ENCODE data around the gene DUSP10.

Gene DUSP10

DNA sequence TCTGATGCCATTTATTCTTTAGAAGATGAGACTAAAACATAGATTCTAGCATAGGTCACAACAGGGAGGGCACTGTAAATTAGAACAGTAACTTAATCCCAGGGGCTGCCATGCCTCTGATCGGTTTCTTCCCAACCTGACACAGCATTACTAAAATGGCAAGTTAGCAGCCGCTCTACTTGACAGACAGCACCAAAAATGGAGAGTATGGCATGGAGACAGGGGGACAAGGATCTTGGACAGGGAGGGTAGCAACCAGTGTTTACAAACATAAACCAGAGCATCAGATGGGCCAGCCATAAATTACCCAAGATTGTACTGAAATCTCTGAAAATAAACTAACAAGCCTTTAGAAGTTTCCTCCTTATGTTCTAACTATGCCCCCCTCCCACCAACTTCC is 5.9 kb downstream of the DUSP10 start:
- in situ Hi-C loops (cut with HindIII; ENCODE audit: low sequenced_read_pairs), result no loop called here

DNA sequence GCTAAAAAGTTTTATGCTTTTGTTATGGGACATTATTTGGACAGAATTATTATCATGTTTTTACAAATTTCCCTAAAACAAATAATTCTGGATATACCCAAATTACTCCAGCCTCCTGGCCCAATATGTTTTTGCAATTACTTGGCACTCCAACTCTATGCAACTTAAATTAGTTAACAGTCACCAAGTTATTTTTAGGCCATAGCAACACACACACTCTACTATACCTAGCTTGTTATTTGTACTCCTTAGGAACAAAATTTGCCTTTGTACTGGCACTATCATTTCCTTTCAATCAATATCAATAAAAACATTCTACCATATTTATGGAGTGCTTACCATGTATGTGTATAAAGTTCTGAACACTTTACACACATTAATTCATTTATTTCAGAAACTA is 7.7 kb downstream of the DUSP10 start:
- in situ Hi-C loops (cut with HindIII; ENCODE audit: low sequenced_read_pairs), result no loop called here

DNA sequence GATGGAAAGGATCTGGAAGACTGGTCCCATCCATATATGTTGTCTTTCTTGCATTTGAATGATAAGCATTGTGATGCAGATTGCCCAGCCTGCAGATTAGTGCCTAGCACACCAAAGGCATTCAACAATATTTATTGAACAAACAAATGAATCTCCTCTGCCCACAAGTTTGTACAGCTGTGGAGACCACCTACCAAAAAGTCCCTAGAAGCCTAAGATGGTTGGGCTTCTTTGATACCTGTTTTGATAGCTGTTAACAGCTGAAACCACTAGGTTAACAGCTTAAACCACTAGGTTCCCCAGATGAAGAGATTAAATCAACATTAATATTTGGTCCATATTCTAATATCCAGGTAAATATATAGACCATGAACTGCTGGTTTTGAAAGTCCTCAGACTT is 9.8 kb downstream of the DUSP10 start:
- in situ Hi-C loops (cut with HindIII; ENCODE audit: low sequenced_read_pairs), result no loop called here

DNA sequence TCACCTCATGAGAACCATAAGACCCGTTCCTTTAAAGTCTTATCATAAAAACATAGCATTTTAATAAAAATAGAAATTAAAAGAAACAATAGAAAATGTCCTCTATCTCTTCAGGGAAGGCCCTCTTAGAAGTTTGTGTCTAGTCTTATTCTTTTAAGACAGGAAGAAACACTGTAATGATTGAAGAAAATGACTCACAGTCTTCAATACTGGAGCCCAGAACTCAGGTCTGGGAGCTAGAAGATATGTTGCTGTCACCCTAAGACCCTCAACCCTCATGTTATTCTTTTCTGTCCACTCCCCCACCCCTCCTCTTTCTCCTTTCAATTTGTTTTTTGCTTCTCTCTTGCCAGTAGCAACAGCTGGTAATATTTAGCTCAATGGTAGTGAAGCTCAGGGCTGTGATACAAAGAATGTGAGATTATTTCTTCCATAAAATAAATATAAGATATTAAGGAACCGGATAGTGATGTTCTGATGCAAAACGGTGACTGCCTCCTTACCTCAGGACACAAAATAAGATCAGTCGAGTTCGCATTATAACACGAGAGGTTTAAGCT is 12.0 kb downstream of the DUSP10 start:
- in situ Hi-C loops (cut with HindIII; ENCODE audit: low sequenced_read_pairs), result no loop called here

DNA sequence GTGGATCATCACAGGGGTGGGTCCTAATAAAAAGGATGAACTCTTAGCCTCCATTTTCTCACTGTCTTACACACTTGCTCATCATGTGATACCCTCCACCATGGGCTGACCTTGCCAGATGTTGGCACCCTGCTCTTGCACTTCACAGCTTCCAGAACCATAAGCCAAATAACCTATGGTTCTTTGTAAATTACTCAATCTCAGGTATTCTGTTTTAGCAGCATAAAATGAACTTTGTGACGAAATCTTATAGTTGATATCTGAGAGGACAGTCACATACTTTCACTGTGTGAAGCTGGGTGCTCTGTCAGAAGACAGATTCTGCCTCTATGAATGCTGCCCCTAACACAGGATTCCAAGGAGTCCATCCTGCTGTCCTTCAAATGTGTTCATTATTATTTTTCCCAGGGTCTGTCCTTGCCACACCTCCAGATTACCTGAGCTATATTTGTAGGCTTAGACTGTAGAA is 13.8 kb downstream of the DUSP10 start:
- in situ Hi-C loops (cut with HindIII; ENCODE audit: low sequenced_read_pairs), result no loop called here

DNA sequence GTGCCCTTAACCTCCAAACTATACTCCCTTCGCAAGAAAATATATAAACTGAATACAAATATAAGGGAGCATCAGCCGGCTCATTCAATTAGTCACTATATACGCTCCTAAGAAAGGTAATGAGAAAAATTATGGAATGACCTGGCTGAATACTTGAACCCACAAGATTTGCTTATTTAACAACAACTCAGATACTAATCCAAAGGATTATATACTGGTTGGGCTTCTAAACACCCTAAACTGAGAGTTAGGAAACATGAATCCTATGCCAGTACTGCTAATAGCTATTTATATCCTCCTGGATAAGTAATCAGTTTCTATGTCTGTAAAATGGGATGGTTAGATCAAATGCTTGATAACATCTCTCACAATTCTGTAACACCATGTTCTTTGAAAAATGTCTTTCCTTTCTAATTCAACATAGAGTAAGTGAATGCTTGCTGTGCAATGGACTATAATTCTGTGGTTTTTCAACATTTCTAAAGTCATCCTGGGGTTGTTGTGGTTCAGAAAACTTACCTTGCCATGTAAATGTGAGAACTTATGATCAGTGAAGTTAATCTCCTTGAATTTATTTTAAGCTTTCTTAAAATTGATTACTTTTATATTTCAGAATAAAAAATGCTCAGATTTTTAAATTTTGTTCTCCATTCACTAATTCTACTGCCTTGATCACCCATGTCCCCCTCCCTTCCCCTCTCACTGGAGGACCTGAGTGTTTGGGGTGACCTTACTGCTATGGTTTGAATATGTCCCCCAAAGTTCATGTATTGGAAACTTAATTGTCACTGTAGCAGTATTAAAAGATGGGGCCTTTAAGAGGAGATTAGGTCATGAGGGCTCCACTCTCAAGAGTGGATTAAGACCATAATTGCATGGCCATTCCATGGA is 14.5 kb downstream of the DUSP10 start:
- in situ Hi-C loops (cut with HindIII; ENCODE audit: low sequenced_read_pairs), result no loop called here

DNA sequence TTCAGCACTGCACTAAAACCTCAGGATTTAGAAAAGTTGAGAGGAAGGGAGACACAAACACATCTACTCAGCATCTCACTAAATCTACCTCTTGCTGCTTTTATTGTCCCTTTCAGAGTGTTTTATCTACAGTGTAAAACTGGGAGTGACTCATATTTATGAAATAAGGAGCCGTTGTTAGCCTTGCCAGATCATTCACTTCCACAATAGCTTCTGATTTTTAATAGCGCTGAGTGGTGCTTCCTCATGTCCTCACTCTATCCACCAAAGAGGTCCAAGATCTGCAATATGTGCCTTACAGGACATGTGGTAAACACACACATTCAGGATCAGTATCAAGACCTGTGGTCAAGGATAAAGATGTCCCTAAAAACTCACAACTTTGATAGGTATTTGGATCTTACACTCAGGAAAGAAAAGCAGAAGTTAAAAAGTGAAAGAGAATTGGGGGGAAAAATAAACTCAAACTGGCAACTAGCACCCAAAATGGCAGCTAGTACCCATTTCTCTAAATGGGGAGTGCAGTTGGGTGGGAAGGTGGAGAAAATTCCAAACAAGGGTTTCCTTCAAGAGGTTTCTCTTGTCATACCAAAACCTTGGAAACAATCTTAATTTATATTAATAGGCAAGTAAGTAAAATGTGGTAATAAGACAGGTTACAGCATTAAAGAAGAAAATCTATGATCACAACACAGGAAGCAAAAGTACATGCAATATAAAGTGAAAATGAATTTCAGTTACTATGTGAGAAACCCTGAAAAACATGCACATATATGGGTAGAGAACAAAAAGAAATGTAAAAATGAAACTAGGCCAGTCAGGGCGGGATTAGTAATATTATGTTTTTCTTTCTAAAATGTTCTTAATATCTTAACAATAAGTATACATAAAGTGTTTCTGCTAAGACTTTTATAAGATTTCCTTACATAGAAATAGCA is 15.9 kb downstream of the DUSP10 start:
- in situ Hi-C loops (cut with HindIII; ENCODE audit: low sequenced_read_pairs), result no loop called here

DNA sequence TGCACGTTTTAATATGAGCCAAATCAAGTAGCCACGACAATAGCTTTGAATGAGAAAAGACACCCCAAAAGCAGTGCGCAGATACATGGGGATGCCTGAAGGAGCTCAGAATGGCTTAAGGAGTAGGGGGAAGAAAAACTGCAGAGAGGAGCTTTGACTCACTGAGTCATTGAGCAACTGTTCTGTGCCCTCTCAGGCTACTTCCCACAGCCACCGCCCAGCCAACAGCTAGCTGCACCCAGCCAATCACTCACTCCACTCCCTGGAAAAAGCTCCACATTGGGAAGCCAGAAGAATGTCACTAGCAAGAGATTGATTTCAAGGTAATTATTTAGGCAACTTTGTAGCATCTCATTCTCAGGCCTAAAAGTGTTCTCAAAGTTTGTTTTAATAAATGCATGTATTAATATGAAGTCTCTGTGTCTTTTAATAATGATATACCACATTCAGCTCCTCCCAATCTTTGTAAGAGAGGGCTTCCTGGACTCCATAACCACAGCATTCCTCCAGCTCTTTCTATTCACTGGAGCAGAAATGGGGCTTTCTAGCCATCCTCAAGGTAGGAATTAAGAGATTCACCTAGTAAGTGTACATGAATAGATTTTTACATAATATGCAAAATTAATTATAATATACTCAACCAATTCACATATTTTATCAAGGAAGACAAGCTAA is 16.8 kb downstream of the DUSP10 start:
- in situ Hi-C loops (cut with HindIII; ENCODE audit: low sequenced_read_pairs), result no loop called here

DNA sequence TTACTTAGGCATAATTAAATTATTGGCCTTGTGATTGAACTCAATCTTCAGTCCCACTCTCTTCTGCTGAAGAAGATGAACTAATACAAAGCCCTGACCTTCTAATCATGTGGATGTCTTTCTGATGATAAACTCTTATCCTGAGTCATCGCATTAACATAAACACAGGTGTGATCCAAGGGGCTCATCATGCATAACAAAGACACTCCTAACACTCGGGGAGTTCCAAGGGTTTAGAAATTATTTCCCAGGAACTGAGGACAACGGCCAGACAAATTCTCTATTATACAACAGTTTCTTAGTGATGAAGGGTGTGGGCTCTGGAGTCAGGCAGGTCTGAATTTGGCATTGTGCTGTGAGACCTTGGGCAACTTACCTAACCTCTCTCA is 18.0 kb downstream of the DUSP10 start:
- in situ Hi-C loops (cut with HindIII; ENCODE audit: low sequenced_read_pairs), result no loop called here

DNA sequence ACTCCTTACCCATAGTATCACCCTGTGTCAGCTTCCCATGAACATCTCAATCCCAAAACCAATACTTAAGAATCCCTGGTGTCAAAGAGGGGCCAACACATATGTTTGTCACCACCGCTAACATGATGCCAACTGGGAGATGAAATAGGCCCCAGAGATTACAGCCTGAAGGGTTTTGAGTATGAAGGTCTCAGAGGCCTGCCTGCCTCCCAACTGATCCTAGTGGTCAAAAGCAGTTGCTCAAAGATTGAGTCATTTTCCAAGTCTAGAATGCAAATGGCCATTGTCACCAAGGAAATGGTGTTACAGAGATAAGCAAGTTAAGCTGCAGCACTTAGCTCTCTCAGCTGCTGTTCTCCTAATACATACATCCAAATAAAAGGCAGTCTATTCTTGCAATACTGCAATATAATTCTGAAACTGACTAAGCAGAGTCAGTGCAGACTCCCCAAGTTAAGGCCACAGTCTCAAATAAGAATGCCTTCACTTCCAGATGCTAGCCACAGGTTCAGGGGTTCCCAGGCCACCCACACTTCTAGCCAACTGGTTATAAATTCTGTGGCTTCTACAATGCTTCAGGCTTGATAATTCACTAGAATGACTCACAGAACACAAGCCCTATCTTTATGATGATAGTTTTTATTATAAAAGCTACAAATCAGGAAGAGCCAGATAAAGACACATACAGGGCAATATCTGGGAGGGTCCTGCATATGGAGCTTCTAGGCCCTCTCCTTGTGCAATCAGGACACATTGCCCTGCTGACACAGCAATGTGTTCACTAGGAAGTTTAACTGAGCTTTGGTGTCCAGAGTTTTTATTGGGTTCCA is 18.7 kb downstream of the DUSP10 start:
- in situ Hi-C loops (cut with HindIII; ENCODE audit: low sequenced_read_pairs), result no loop called here

DNA sequence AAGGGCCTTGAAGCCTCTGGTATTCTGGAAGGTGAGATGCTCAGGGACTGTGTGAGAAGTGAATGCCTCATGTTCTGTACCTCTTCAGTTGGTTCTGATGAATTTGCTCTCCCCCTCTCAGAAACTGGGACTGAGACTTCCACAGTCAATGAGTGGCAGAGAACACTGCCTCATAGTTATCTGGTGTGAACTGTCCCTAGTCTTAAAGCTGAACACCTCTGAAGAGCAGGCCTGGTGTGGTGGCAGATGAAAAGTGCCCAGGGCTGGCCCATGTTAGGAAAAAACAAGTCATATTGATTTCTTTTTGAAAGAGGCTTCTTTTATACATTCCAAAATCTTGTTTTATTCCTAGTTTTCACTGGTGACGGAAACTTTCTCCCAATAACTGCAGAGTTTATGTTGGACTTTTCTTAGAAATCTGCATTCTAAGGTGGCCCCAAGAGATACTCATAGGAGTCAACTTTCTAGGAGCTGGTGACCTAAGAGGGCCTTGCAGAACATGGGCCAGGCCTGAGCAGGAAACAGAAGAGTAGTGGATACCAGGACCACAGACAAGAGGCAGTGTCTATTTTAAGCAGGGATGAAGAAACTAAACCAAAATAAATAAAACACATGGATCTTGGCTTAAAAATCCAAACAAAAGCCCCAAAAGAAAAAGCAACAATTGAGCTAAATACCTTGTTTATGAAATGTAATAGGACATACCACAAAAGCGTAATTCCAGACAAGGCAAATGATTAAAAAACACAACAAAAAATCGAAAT is 19.5 kb downstream of the DUSP10 start:
- in situ Hi-C loops (cut with HindIII; ENCODE audit: low sequenced_read_pairs), result no loop called here

DNA sequence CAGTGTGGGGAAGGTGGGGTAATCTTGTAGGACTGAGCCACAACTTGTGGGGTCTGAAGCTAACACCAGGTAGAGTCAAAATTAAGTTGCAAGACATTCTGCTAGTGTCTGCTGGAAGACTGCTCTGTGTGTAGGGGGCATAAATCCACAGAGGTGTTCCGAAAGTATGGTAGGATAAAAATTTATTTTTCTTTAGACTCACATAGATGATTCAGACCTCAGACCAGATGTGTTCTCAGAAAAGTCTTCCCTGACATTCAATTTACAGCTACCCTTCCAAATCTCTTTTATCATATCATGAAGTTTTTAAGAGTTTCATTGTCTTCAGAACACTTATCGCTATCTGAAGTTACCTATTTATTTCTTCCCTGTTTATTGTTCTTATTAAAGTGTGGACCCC is 21.3 kb downstream of the DUSP10 start:
- in situ Hi-C loops (cut with HindIII; ENCODE audit: low sequenced_read_pairs), result no loop called here

DNA sequence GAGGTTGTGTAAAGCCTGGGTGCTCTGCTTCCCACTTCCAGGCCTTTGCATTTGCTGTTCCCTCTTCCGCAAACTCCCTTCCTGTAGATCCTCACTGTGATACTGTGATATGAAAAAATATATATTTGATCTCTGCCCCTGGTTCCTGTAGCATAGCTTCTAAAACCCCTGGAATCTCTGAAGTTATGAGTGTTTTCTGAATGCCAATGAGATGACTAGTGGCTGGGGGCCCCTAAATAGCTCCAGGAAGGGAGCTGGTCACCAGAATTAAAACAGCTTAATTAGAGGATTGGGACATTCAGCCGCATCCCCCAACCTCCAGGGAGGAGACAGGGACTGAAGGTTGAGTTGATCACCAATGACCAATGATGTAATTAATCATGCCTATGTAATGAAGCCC is 21.9 kb downstream of the DUSP10 start:
- in situ Hi-C loops (cut with HindIII; ENCODE audit: low sequenced_read_pairs), result no loop called here

DNA sequence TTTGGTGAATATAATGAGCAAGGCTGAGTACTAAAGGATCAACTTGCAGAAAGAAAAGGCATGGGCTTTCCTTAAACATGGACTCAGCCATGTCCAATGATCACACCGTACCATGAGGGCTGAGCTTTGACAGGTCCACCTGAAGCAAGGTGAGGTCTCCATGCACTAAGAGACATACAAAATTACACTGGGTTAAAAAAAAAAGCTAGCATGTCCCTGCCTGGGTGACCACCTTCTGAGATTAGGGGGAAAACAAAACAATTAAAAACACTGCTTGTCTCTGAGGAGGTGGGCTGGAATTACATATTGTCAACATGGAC is 22.7 kb downstream of the DUSP10 start:
- in situ Hi-C loops (cut with HindIII; ENCODE audit: low sequenced_read_pairs), result no loop called here

DNA sequence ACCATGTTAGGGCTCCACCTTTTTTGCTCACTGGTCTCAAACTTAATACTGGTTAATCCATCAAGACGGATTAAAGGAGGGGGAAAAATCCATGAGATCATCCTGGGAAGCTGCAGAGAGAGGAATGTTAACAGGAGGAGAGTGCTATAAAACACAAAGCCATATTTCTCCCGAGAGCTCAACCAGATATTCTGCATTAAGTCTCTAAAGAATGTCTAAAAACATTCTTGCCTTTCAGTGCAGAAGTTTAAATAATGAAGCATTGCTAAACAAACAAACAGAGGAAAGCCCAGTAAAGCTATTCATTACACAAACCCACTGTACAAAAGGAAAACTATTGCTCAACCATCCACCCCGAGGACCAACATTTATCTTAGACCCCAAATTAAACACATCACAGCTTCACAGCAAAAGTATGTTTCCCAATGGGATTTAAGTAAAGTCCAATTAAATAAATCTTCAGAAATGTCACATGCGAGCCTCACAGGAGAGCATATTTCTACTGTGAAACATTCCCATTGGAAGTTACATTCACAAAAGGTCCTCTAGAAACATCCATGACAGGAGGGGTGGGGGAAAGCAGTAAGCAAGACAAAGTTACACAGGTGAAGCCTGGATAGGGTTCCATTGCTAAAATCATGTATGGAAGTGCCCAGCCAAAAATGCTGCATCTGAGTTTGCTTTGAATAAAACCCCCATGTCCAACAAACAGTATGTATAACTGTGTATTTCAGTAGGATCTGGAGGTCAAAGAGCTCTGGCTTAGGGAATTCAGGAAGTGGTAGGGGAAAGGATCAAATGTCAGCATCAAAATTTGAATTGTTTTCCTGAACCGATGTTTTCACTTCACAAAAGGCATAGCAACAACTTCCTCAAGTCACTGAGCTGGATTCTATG is 23.3 kb downstream of the DUSP10 start:
- in situ Hi-C loops (cut with HindIII; ENCODE audit: low sequenced_read_pairs), result no loop called here

DNA sequence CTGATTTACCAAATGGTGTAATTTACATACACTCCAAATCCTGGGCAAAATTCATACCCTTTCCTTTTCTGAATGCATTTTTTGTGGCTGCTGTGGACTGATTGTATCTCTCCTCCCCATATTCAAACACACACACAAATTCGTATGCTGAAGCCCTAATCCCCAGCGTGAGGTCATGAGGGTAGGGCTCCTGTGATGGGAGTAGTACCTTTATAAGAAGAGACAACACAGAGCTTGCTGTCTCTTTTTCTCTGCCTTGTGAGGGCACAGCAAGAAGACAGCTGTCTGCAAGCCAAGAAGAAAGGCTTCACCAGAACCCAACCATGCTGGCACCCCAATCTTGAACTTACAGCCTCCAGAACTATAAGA is 24.4 kb downstream of the DUSP10 start:
- in situ Hi-C loops (cut with HindIII; ENCODE audit: low sequenced_read_pairs), result no loop called here

DNA sequence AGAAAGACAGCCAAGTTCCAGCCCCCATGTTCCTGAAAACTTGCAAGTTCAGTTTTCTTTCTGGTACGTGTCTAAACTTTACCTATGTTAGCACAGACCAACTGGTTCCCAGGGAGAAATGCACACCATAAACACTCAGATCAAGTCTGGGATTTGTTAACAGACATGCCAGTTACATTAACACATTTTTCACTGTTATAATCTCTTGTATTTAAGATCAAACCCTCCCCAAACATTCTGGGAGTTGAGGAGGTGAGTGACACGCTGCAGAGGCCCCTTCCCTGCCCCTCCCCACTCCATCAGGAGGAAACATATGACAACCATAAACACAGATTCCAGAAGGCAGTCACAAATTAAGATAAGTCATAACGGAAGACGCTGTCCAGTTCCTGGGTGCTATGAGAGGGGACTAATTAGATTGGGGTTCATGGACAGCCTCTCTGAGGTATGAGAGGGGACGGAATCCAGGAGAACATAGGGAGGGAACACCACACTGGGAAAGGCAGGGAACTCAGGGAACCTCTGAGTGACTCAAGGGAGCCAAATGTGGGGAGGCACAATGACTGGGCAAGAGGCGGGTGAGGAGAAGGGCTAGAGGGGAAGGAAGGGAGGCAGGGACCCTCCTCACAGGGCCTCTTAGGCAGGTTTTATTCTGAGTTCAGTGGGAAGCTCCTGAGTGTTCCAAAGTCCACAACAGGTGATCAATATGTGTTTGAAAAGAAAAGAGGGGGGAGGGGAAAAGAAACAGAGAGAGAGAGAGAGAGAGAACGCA is 25.0 kb downstream of the DUSP10 start:
- in situ Hi-C loops (cut with HindIII; ENCODE audit: low sequenced_read_pairs), result no loop called here
